Heart right ventricle (tissue), 16 donors: Measurements from ENCODE around the gene TEAD1. TPM values are rescaled to one million over a fixed set of nuclear protein-coding genes. Genes with fewer than 3 reads are reported as not detected.

Experiments
- ATAC-seq, 8 donors: fragments of 200-7000 bp; cut with Tn5 transposase; one replicate each; pipeline ENCODE4 v1.9.1; 2020; ENCODE audit warnings: mild to moderate bottlenecking in 8 of 8, moderate library complexity in 8 of 8, moderate number of reproducible peaks in 1 of 8
- DNase-seq, 2 donors: peaks; one replicate each; pipeline ENCODE4 v3.0.0-alpha.2; 2020
- H3K27ac ChIP-seq, 10 donors: fragments of 200-600 bp; sonication (generic) in 2 of 10; one replicate each; pipeline versions ENCODE4 v1.5.0 to v1.8.0; 2020 to 2022; ENCODE audit warnings: mild to moderate bottlenecking in 3 of 10
- H3K27me3 ChIP-seq, 7 donors: fragments of 200-600 bp; one replicate each; pipeline ENCODE4 v1.8.0; 2021 to 2022; ENCODE audit warnings: mild to moderate bottlenecking in 2 of 7
- H3K36me3 ChIP-seq, 9 donors: fragments of 200-600 bp; sonication (generic) in 1 of 9; one replicate each; pipeline versions ENCODE4 v1.5.0 to v1.8.0; 2020 to 2022; ENCODE audit warnings: mild to moderate bottlenecking in 2 of 9
- H3K4me1 ChIP-seq, 9 donors: fragments of 200-600 bp; sonication (generic) in 1 of 9; one replicate each; pipeline versions ENCODE4 v1.5.0 to v1.8.0; 2020 to 2022; ENCODE audit warnings: mild to moderate bottlenecking in 4 of 9
- H3K4me3 ChIP-seq, 10 donors: fragments of 200-600 bp; sonication (generic) in 2 of 10; one replicate each; pipeline versions ENCODE4 v1.5.0 to v1.8.0; 2020 to 2022; ENCODE audit warnings: mild to moderate bottlenecking in 7 of 10, moderate library complexity in 2 of 10
- H3K9me3 ChIP-seq, 11 donors: fragments of 200-600 bp in 10 of 11; sonication (generic) in 2 of 11; one replicate each; pipeline versions ENCODE4 v1.5.0 to v1.8.0; 2013 to 2022; ENCODE audit warnings: mild to moderate bottlenecking in 2 of 11, control low read depth in 1 of 11, moderate library complexity in 1 of 11
- WGBS, 2 donors: extraction: QIAGEN DNeasy Blood & Tissue Kit; methylation state at CpG; one replicate each; pipeline ENCODE4 v1.1.7; 2013; ENCODE audit warnings: inconsistent platforms in 1 of 2; 5-methylcytosine and 5-hydroxymethylcytosine counted together
- intact Hi-C, 10 donors: fragments of 100-400 bp; cut with DNase I; formaldehyde crosslinking; loops; one replicate each; pipeline versions ENCODE4 v1.11.1 to v1.14.2; 2022
- long read RNA-seq, 3 donors: library from polyadenylated mRNA; unstranded; transcript quantifications; one replicate each; pipeline ENCODE4 v2.0.0, GENCODE V29; 2020 to 2021
- polyA plus RNA-seq, 2 donors: library from polyadenylated mRNA; stranded (reverse); fragments of 200-250 nt; gene quantifications; one replicate each; pipeline ENCODE4 v1.2.3, GENCODE V29; 2013
- total RNA-seq, 10 donors: library from RNA; stranded (reverse); fragmentation: NEBNext Ultra II Directional in 3 of 10; extraction: Animal tissue kit (Norgen Biotek cat#: 25700) in 3 of 10; gene quantifications; one replicate each; pipeline versions ENCODE4 v1.2.1 to v1.2.4, GENCODE V29; 2021 to 2023
- TF ChIP-seq, protein P1 (sequence below), 9 donors: fragments of 200-600 bp; sonication (generic) in 2 of 9; IDR thresholded peaks; one replicate each; pipeline versions ENCODE4 v1.5.0 to v1.8.0; 2021 to 2022; ENCODE audit warnings: antibody characterized with exemption in 9 of 9, mild to moderate bottlenecking in 5 of 9, moderate library complexity in 1 of 9
- donor health status: Arrhythmogenic right ventricular cardiomyopathy.
- donor health status: ischemic (EF 13 %, LVEDD 7.1; RV severe dilation, severe dysfunction).
- donor health status: healthy with polysubstance abuse.
- donor health status: DM: no; HTN: yes; CAD: no.
- donor health status: DM: no; HTN: no; CAD: no.
- donor health status: ischemic (EF 25% LVEDD 6.9; RV normal size, moderate dysfunction).
- donor health status: ischemic (EF 25% LVEDD 5.7; RV mildly dilated, moderate dysfunction).
- donor health status: healthy.
- donor health status: DM: yes; HTN: yes; CAD: no.
- donor health status: Ischemic cardiomyopathy.
- donor health status: ischemic (EF 35%, LVEDD 5.7; RV mildly dilated, moderate dysfunction).
- donor health status: nonischemic (EF 11% LVEDD 7.7; RV severe dilation, severe dysfunction).
- donor health status: DM: yes; HTN: yes; CAD: no.
- donor health status: PGD.
- donor health status: ischemic (EF 29% LVEDD 5.4; RV normal size, mild dysfunction).
- donor health status: nonischemic (EF 23%, LVEDD 6.1; RV moderate dilation, normal function).

TEAD1 gene
- total RNA-seq (100 to 1,000 TPM; 107 to 138 (median 117) TPM), polyA plus RNA-seq (10 to 100 TPM; 12.7 to 19.1 TPM)
- long read RNA-seq, donor 1, full-length matches to known transcripts = 2 of 72 reads
- long read RNA-seq, donor 1, partial matches to known transcripts = 3 of 72 reads
- long read RNA-seq, donor 1, other reads (novel, unspliced or antisense) = 67 of 72 reads
- long read RNA-seq, donor 2, full-length matches to known transcripts = 2 of 72 reads
- long read RNA-seq, donor 2, partial matches to known transcripts = 5 of 72 reads
- long read RNA-seq, donor 2, other reads (novel, unspliced or antisense) = 65 of 72 reads
- long read RNA-seq, donor 3, full-length matches to known transcripts = 17 of 143 reads
- long read RNA-seq, donor 3, partial matches to known transcripts = 3 of 143 reads
- long read RNA-seq, donor 3, other reads (novel, unspliced or antisense) = 123 of 143 reads

DNA sequence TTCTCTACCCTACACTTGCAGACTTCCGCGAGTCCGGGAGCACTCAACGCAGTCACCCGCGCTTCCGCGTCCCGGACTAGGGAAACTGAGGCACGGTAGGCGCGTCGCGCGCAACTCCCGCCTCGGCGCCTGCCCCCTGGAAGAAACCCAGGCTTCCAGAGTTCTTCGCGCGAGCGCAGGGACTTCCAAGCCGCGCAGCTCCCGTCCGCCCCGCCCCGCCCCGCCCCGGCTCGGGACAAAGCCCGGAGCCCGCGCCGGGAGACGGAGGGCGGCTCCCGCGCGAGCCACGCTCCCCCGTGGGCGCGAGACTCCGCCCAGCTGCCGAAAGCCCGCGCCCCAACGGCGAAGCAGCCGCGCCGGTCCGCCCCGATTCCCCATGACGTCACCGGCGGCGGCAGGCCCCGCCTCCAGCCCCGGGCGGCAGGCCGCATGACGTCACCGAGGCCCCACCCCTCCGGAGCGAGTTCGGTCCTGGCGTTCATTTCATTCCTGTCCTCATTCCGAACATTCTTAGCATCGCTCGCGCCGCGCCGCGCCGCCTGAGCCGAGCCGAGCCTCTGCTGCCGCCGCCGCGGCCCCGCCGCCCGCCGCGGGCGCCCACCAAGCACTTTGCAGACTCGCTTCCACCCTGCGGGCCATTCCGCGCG lies at the start of gene TEAD1:
TEAD1 (plus strand) TSS at position 498 of the 647 bp plus-strand sequence.
- WGBS, 2 donors = 0 to 1% methylated on average over 95 of the region's 95 CpGs
- intact Hi-C loops = loop anchor here in 9 of 10 donors (1.0 to 10.0 kb wide), 13 partner anchors 19 to 347 kb away; partner anchors contain the start of gene PARVA (in 1 of the 9)
- Histone ChIP-seq H3K27me3 (peaks cover 0 to 58% (median 0%) of the 10 kb centered on the region in 7 donors), H3K4me1 (peaks cover 0 to 42% (median 31%) of the 10 kb centered on the region in 9 donors), H3K4me3 (peak within 1 kb of the TSS; percentile 54 to 98 (median 74)), H3K27ac (peak within 1 kb of the TSS; percentile 79 to 99 (median 95)), H3K36me3 (no peaks in the 10 kb centered on the region), H3K9me3 (no peaks in the 10 kb centered on the region)
- peak; percentile 96 to 98 for DNase-seq
- ATAC-seq = peak; percentile 93 to 99 (median 96)
- TF ChIP-seq, protein P1, sequence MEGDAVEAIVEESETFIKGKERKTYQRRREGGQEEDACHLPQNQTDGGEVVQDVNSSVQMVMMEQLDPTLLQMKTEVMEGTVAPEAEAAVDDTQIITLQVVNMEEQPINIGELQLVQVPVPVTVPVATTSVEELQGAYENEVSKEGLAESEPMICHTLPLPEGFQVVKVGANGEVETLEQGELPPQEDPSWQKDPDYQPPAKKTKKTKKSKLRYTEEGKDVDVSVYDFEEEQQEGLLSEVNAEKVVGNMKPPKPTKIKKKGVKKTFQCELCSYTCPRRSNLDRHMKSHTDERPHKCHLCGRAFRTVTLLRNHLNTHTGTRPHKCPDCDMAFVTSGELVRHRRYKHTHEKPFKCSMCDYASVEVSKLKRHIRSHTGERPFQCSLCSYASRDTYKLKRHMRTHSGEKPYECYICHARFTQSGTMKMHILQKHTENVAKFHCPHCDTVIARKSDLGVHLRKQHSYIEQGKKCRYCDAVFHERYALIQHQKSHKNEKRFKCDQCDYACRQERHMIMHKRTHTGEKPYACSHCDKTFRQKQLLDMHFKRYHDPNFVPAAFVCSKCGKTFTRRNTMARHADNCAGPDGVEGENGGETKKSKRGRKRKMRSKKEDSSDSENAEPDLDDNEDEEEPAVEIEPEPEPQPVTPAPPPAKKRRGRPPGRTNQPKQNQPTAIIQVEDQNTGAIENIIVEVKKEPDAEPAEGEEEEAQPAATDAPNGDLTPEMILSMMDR (IDR thresholded peaks at IDR 0.05) = no peak

DNA sequence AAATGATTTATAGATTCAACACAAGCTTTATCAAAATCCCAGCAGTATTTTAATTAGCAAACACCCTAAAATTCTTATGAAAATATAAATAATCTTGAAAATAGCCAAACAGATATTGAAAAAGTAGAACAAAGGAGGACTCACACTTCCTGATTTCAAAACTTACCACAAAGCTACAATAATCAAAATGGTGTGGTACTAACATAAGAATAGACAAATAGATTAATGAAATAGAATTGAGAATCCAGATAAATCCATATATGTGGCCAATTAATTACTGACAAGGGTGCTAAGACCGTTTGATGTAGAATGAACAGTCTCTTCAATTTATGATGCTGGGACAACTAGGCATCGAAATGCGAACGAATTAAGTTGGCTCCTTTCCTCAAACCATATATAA lies 49.6 kb upstream of the TEAD1 start:
- 95 to 97% methylated on average over 4 of the region's 4 CpGs for WGBS, 2 donors

DNA sequence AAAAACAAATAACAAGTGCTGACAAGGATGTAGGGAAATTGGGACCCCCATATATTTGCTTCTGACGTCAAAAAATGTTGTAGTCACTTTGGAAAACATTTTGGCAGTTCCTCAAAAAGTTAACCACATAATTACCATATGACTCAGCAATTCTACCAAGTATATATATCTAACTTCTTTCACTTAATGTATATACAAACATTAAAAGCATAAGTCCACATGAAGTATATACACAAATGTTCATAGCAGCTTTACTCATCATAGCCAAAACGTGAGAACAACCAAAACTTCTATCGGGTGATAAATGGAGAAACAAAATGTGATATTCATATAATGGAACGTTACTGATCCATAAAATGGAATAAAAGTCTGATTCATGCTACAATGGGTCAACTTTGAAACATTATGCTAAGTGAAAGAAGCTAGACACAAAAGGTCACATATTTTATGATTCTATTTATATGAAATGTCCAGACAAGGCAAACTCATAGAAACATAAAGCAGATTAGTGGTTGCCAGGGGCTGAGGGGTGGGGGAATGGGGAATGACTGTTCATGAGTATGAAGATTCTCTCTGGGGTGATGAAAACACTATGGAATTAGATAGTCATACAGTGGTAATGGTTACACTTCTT lies 48.7 kb upstream of the TEAD1 start:
- Histone ChIP-seq H3K4me1 (no peaks in the 10 kb centered on the region), H3K27me3 (no peaks in the 10 kb centered on the region), H3K4me3 (no peak overlapping the region), H3K36me3 (no peaks in the 10 kb centered on the region), H3K27ac (no peak overlapping the region), H3K9me3 (peaks cover 0 to 24% (median 16%) of the 10 kb centered on the region in 11 donors)
- ATAC-seq (no peak), DNase-seq (no peak)
- WGBS, 2 donors = 66 to 67% methylated on average over 4 of the region's 4 CpGs
- intact Hi-C loops = no loop called here
- TF ChIP-seq, protein P1 (IDR thresholded peaks at IDR 0.05) = no peak

More for the DNA sequence above, 49.6 kb upstream of the TEAD1 start:
- no peak overlapping the region for H3K4me3 ChIP-seq
- no peak overlapping the region for H3K27ac ChIP-seq
- H3K36me3 ChIP-seq = no peaks in the 10 kb centered on the region
- H3K9me3 ChIP-seq = peaks cover 0 to 24% (median 16%) of the 10 kb centered on the region in 11 donors
- H3K4me1 ChIP-seq = no peaks in the 10 kb centered on the region
- ATAC-seq (no peak), DNase-seq (no peak)
- TF ChIP-seq, protein P1 (IDR thresholded peaks at IDR 0.05) = no peak
- intact Hi-C loops = no loop called here
- H3K27me3 ChIP-seq = no peaks in the 10 kb centered on the region

DNA sequence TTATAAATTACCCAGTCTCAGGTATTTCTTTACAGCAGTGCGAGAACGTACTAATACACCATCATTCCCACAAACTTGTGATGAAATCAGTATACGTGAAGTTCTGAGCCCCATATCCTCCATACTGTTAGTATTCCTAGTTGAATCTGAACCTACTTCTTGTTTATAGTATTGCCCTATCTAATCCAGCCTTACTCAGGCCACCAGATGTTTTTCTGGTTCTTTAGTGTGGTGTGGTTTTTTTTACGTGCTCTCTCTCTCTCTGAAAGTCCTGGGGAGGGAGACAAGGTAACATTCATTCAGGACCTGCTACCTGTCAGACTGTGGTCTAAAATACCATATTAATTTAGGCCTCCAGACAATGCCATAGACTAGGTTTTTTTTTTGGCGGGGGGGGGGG lies 47.6 kb upstream of the TEAD1 start:
- DNase-seq = no peak
- H3K27me3 ChIP-seq = no peaks in the 10 kb centered on the region
- H3K4me1 ChIP-seq = no peaks in the 10 kb centered on the region
- no peak overlapping the region for H3K4me3 ChIP-seq
- TF ChIP-seq, protein P1 (IDR thresholded peaks at IDR 0.05) = no peak
- H3K9me3 ChIP-seq = peaks cover 0 to 24% (median 16%) of the 10 kb centered on the region in 11 donors
- no peak for ATAC-seq
- no peaks in the 10 kb centered on the region for H3K36me3 ChIP-seq
- intact Hi-C loops = no loop called here
- WGBS, 2 donors = 95 to 98% methylated on average over 5 of the region's 5 CpGs
- no peak overlapping the region for H3K27ac ChIP-seq
